Stimulated activated CD8-positive, alpha-beta memory T cell treated with anti-CD3 and anti-CD28 coated beads, Interleukin-2, amount 100 ng/mL, for 1 hour (primary cell): ENCODE measurements around the gene CRLF3.
"Not testable (repeated sequence)": the region's sequence is repeated elsewhere in the genome, so short reads cannot be mapped to it uniquely, and the experiment has no call there.

Source experiments
- DNase-seq, 2 donors: peaks; one replicate each; pipeline ENCODE4 v3.0.0-alpha.2; 2020; ENCODE audit warnings: low read depth in 2 of 2

Gene CRLF3

DNA sequence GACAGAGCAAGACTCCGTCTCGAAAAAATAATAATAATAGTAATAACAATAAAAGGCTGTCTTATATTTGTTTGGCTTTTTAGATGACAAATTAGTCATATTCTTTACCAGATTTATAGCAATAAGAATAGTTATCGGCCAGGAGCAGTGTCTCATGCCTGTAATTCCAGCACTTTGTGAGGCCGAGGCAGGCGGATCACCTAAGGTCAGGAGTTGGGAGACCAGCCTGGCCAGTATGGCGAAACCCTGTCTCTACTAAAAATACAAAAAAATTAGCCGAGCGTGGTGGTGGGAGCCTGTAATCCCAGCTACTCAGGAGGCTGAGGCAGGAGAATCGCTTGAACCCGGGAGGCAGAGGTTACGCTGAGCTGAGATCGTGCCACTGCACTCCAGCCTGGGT is 10.3 kb downstream of the CRLF3 start:
- not testable (repeated sequence) for DNase-seq

GRCh38 chr17:30812218-30813177 is 12.0 kb downstream of the CRLF3 start:
- DNase-seq, result no peak

- no peak for DNase-seq
Measured at GRCh38 chr17:30809867-30810266, 14.6 kb downstream of the CRLF3 start.

- DNase-seq, result no peak
Measured at GRCh38 chr17:30808785-30809286, 15.7 kb downstream of the CRLF3 start.

- DNase-seq, result no peak
Measured at GRCh38 chr17:30807896-30808295, 16.6 kb downstream of the CRLF3 start.

- no peak for DNase-seq
Measured at GRCh38 chr17:30805944-30806456, 18.5 kb downstream of the CRLF3 start.

DNA sequence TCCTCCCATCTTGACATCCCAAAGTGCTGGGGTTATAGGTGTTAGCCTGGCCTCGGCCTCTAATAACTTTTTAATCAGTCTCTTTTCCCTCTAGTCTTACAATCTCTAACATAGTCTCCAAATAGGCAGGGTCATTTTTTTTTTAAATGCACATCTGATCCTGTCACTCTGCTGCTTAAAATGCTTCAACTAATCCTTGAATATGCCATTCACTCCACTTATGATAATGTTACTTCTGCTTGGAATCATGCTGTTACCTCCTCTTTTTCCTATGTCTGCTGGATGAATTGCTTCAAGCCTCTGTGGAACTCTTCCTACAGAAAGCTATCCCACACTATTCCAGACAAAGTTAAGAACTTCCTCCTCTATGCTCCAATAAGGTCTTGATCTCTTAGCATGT is 22.8 kb downstream of the CRLF3 start:
- DNase-seq, result no peak

DNA sequence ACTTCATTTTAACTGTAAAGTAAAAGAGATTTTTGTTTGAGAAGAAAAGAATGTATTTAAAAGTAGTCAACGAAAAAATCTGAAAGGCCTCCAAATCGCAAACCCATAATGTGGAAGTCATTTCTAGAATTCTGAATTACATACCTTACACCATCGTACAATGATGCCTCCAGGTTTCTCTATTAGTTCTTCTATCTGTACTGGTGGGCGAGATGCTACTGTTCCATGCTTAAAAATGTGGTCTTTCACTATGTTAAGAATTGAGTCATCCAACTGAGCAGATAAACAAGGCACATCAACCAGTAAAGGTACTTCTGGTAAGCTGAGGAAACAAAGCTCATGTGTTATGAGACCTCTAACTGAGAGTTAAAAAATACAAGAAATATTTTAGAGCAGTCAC is 28.5 kb downstream of the CRLF3 start:
- no peak for DNase-seq

DNA sequence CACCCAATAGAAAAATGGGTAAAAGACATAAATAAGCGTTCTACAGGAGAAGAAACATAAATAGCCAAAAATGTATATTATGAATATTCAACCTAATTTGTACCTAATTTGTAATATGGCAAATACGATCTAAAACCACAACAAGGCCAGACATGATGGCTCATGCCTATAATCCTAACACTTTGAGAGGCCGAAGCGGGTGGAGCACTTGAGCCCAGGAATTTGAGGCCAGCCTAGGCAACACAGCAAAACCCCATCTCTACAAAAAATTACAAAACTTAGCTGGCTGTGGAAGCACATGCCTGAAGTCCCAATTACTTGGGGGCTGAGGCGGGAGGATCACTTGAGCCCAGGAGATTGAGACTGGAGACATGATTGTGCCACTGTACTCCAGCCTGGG is 30.1 kb downstream of the CRLF3 start:
- DNase-seq, result no peak

DNA sequence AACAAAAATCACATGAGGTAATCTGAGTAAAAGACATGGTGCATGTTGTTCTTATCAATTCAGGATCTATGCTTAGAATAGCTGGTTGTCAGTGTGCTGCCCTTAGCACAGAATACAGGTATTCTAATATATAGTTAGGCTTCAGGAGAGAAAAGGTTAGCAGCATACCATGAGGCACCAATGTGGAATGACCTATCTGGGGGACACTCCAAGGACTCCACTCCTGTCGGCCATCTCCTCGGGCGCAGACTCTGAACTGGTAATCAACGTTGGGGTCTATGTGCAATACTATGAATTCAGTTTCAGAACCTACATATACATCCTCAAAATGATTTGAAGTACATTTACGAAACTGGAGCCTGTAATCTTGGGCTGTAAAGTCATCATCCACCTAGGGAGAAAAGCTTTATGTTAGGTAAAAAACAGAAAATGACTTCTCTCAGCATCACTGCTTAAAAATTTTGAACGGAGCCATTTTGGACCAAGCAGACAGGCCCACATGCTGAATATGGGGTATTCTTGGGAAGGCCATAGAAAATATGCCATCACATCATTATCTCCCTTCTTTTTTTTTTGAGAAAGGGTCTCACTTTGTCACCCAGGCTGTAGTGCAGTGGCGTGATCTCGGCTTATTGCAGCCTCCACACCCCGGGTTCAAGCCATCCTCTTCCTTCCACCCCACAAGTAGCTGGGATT is 31.1 kb downstream of the CRLF3 start:
- DNase-seq, result no peak

- DNase-seq, result no peak
Measured at GRCh38 chr17:30790279-30790678, 34.2 kb downstream of the CRLF3 start.

- no peak for DNase-seq
Measured at GRCh38 chr17:30788918-30789317, 35.6 kb downstream of the CRLF3 start.

GRCh38 chr17:30782206-30782605 is 42.3 kb downstream of the CRLF3 start:
- no peak for DNase-seq

DNA sequence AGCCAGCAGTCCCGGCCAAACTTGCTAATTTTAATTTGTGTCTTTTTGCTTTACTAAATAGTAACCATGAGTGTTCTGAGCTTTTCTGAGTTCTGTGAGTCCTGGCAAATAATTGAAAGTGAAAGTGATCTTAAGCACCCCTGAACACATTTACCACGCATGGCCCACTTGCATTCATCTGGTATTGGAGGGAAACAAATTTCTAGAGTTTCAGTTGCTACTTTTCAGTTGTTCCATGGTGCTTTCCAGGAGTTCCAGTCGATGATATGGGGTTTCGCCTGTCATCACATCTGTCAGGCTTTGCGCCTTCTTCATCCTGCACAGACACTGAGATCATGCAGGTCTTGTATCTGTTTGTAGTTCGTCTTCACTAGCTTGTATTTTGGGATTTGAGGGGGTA is 44.1 kb downstream of the CRLF3 start:
- DNase-seq, result no peak

GRCh38 chr17:30768771-30769170 is 55.7 kb downstream of the CRLF3 start:
- DNase-seq, result not testable (repeated sequence)

DNA sequence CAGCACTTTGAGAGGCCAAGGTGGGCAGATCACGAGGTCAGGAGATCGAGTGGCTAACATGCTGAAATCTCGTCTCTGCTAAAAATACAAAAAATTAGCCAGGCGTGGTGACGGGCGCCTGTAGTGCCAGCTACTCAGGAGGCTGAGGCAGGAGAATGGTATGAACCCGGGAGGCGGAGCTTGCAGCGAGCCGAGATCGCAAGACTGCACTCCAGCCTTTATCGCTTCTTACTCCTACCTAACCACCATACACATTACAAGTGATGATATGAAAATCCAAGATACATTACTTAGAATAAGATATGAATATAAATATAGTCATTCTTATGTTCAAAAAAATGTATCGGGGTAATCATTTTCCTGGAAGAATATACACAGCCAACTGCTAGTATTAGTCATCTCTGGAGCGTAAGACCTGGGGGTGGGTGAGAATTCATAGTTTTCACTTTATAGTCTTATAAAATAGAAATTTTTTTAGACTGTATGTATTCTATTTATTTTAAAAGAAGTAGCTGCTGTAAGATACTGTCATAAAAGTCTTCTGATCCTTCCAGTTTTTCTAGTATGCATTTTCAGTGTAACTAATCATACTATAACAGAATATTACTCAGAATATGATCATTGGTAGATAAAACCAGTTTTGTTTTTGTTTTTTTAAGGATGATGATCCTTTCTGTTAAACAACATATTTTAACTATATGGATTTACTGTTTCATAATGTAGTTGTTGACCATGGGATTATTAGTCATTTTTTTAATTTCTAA is 56.7 kb downstream of the CRLF3 start:
- not testable (repeated sequence) for DNase-seq

DNA sequence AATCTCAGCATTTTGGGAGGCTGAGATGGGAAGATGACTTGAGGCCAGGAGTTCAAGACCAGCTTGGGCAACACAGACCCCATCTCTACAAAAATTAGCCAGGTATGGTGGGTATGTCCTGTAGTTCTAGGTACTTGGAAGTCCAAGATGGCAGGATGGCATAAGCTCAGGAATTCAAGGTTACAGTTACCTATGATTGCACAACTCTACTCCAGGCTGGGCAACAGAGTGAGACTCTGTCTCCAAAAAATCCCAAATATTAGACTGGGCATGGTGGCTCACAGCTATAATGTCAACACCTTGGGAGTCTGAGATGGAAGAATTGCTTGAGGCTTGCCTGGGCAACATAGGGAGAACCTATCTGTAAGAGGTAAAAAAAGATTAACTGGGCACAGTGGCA is 63.4 kb downstream of the CRLF3 start:
- DNase-seq, result no peak

- not testable (repeated sequence) for DNase-seq
Measured at GRCh38 chr17:30753291-30753690, 71.2 kb downstream of the CRLF3 start.

GRCh38 chr17:30750982-30751381 is 73.5 kb downstream of the CRLF3 start:
- not testable (repeated sequence) for DNase-seq

GRCh38 chr17:30747621-30748020 is 76.9 kb downstream of the CRLF3 start:
- not testable (repeated sequence) for DNase-seq

GRCh38 chr17:30742669-30743068 is 81.8 kb downstream of the CRLF3 start:
- DNase-seq, result not testable (repeated sequence)

- not testable (repeated sequence) for DNase-seq
Measured at GRCh38 chr17:30736371-30736770, 88.1 kb downstream of the CRLF3 start.
